RWPE1 (cell line): ENCODE data around the gene GLRX.

Source experiments
- CTCF ChIA-PET: fragments of 350-600 bp; sonication (Branson Sonifier 250); formaldehyde crosslinking; extraction: SDS; loops from one replicate; lab custom pipeline; 2021; lab: Yijun Ruan, JAX
- POLR2A ChIA-PET: fragments of 400-600 bp; formaldehyde crosslinking; extraction: SDS; loops from one replicate; lab custom pipeline; 2020; ENCODE audit warnings: antibody characterized with exemption; ENCODE audit not compliant: low non-redundant PET; lab: Yijun Ruan, JAX
- DNase-seq: peaks from one replicate; pipeline ENCODE4 v3.0.0; 2012; ENCODE audit warnings: low spot score
- H3K27ac ChIP-seq: fragments of 450-650 bp; 2 replicates; pipeline ENCODE4 v1.5.1; 2017
- TF ChIP-seq, protein P1 (sequence below): fragments of 450-650 bp; conservative IDR thresholded peaks from 2 replicates; pipeline ENCODE4 v1.5.1; 2017; ENCODE audit warnings: low read depth, mild to moderate bottlenecking

The GLRX gene

GRCh38 chr5:95797301-95797700 lies 25.2 kb downstream of the GLRX start:
- TF ChIP-seq, protein P1, sequence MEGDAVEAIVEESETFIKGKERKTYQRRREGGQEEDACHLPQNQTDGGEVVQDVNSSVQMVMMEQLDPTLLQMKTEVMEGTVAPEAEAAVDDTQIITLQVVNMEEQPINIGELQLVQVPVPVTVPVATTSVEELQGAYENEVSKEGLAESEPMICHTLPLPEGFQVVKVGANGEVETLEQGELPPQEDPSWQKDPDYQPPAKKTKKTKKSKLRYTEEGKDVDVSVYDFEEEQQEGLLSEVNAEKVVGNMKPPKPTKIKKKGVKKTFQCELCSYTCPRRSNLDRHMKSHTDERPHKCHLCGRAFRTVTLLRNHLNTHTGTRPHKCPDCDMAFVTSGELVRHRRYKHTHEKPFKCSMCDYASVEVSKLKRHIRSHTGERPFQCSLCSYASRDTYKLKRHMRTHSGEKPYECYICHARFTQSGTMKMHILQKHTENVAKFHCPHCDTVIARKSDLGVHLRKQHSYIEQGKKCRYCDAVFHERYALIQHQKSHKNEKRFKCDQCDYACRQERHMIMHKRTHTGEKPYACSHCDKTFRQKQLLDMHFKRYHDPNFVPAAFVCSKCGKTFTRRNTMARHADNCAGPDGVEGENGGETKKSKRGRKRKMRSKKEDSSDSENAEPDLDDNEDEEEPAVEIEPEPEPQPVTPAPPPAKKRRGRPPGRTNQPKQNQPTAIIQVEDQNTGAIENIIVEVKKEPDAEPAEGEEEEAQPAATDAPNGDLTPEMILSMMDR, result no peak
- ChIA-PET CTCF (no interaction called here), POLR2A (no interaction called here)
- DNase-seq, result no peak
- no peak overlapping the region for H3K27ac ChIP-seq

DNA sequence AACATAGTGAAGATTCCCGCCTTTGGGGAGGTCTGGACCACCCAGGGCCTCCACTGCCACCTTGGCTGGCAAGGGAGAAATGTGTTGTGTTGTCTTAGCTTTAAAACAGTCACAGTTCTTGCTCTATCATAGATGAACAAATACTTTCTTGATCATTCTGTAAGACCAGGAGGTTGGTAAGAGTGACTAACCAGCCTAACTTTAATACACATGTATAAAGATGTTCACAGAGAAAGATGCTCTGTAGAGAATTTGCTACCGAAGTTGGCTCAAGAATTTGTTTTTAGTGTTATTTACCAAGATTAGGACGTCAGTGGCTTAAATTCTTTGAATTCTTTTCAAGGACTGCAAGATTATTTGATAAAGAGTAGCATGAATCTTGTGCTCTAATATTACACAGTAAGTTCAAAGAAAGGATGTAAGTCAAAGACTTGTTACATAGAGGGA lies 28.4 kb downstream of the GLRX start:
- CTCF ChIA-PET, result interaction anchor here (1.8 kb wide), 1 partner anchor 13 kb away, joined by 10 read pairs; no protein-coding TSS in a partner anchor
- POLR2A ChIA-PET, result no interaction called here
- no peak for DNase-seq
- no peak overlapping the region for H3K27ac ChIP-seq
- TF ChIP-seq, protein P1, result no peak

DNA sequence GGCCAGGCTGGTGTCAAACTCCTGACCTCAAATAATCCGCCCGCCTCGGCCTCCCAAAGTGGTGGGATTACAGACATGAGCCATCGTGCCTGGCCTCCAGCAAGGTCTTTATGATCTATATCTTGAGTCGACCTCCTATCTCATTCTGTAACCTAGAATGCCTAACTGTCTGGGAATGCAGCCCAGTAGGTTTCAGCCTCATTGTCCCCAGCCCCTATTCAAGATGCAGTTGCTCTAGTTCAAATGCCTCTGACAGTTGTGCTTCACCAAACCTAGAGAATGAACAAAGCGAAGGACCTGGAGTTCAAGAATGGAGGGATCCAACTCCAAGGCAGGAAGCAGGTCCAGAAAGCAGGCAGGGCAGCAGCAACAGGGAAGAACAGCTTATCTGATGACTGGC lies 30.8 kb downstream of the GLRX start:
- H3K27ac ChIP-seq, result no peak overlapping the region
- no peak for DNase-seq
- ChIA-PET POLR2A (no interaction called here), CTCF (interaction anchor here (1.1 kb wide), 1 partner anchor 18 kb away, joined by 4 read pairs; no protein-coding TSS in a partner anchor)
- TF ChIP-seq, protein P1, result no peak

- ChIA-PET POLR2A (no interaction called here), CTCF (interaction anchor here (0.7 to 2.8 kb wide), 3 partner anchors 7 to 124 kb away, joined by 3 to 12 read pairs (median 3); no protein-coding TSS in a partner anchor)
- TF ChIP-seq, protein P1, result no peak
- DNase-seq, result no peak
- no peak overlapping the region for H3K27ac ChIP-seq
Observed at GRCh38 chr5:95788493-95788892, 34.0 kb downstream of the GLRX start.

DNA sequence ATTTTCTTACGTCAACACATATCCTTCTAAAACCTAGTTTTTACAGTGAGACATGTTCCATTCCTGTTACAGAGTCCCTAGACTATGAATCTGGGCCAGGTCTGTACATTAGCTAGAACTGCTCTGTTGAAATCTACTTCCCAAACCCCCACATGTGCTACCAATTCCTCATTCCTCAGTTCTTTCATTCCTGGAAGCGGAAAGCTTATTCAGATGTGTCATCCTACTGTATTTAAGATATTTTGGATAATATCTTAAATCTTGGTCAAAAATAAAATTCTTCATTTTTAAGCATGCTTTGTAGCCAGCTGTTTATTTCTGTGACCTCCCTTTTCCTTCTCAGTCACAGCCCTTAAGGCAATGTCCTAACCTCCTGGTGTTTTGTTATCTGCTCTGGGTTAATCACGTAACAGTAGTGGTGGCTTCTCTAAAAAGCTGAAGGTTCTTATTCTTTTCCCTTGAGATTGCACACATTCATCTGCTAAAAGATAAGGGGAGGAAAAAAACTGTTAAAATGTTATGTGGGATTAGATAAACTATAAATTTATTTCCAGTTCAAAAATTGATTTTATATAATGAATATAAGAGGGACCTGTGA lies 35.6 kb downstream of the GLRX start:
- TF ChIP-seq, protein P1, result no peak
- ChIA-PET POLR2A (no interaction called here), CTCF (no interaction called here)
- H3K27ac ChIP-seq, result no peak overlapping the region
- no peak for DNase-seq

GRCh38 chr5:95784514-95785302 lies 37.8 kb downstream of the GLRX start:
- no peak for DNase-seq
- ChIA-PET POLR2A (no interaction called here), CTCF (interaction anchor here (0.7 to 1.2 kb wide), 2 partner anchors 8 to 104 kb away, joined by 3 read pairs; no protein-coding TSS in a partner anchor)
- TF ChIP-seq, protein P1, result no peak
- H3K27ac ChIP-seq, result no peak overlapping the region
